Upper lobe of right lung (tissue), 1 donor: ENCODE measurements around the gene CAMTA1. TPM values are rescaled to one million over a fixed set of nuclear protein-coding genes. Genes with fewer than 3 reads are reported as not detected.

Source experiments
- ATAC-seq: fragments of 200-7000 bp; cut with Tn5 transposase; one replicate; pipeline ENCODE4 v1.9.1; 2020; ENCODE audit warnings: mild to moderate bottlenecking, moderate library complexity
- DNase-seq: peaks from one replicate; pipeline ENCODE4 v3.0.0-alpha.2; 2020
- H3K27ac ChIP-seq: fragments of 200-600 bp; one replicate; pipeline ENCODE4 v1.8.0; 2022
- H3K27me3 ChIP-seq: fragments of 200-600 bp; one replicate; pipeline ENCODE4 v1.8.0; 2022; ENCODE audit warnings: mild to moderate bottlenecking
- H3K36me3 ChIP-seq: fragments of 200-600 bp; one replicate; pipeline ENCODE4 v1.8.0; 2022
- H3K4me1 ChIP-seq: fragments of 200-600 bp; one replicate; pipeline ENCODE4 v1.8.0; 2022
- H3K4me3 ChIP-seq: fragments of 200-600 bp; one replicate; pipeline ENCODE4 v1.8.0; 2022; ENCODE audit warnings: mild to moderate bottlenecking
- H3K9me3 ChIP-seq: fragments of 200-600 bp; one replicate; pipeline ENCODE4 v1.8.0; 2022
- CTCF ChIP-seq: fragments of 200-600 bp; IDR thresholded peaks from one replicate; pipeline ENCODE4 v1.8.0; 2022; ENCODE audit warnings: antibody characterized with exemption
- intact Hi-C: fragments of 100-400 bp; cut with DNase I; formaldehyde crosslinking; loops from one replicate; pipeline ENCODE4 v1.11.0; 2022
- total RNA-seq: library from RNA; stranded (reverse); fragmentation: NEBNext Ultra II Directional; extraction: Animal tissue kit (Norgen Biotek cat#: 25700); gene quantifications from one replicate; pipeline ENCODE4 v1.2.1, GENCODE V29; 2021
- donor health status: DM: no; HTN: yes; CAD: no; lungs with severe emphysema.

Gene CAMTA1
- total RNA-seq, 1 donor from 2014 or later, result 63.4 TPM

GRCh38 chr1:7343882-7344281 lies 558.6 kb downstream of the CAMTA1 start:
- intact Hi-C loops, result no loop called here
- TF ChIP-seq CTCF, result no peak
- Histone ChIP-seq H3K36me3 (no peaks in the 10 kb centered on the region), H3K4me1 (no peaks in the 10 kb centered on the region), H3K9me3 (no peaks in the 10 kb centered on the region), H3K4me3 (no peak overlapping the region), H3K27me3 (no peaks in the 10 kb centered on the region), H3K27ac (no peak overlapping the region)
- DNase-seq (no peak), ATAC-seq (no peak)

DNA sequence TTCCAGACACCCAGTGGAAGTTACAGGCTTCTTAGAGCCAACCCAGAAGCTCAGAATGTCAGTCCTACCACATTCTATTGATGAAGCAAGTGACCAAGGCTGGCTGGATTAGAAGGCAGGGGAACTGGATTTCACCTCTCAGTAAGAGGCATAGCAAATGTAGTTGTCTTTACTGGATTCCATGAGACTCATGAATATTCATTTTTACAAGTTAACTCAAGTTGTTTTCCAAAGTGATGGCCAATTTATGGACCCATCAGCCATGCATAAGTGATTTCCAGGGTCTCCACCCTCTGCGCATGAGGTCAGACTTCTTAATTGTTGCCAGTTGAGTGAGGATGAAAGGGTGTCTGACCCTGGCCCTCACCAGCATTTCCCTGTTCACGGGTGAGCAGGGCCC lies 559.0 kb downstream of the CAMTA1 start:
- no peaks in the 10 kb centered on the region for H3K27me3 ChIP-seq
- no peak for TF ChIP-seq CTCF
- ATAC-seq, result no peak

DNA sequence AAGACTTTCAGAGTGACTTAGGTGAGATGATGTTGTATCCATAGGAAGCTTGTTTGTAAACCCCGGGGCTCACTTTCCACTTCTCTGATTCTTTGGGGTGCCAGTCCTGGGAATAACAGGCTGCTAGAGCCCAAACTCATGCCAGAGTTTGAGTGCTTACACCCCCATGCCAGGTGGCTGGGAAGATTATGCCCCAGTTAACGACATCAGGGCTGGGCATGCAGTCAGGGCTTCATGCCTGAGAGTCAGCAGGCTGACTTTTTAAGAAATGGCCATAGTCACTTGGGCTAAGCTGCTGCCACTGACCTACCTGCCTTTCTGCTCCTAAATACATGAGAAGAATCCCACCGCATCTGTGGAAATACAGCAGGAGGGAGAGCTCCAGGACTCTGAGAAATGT lies 560.3 kb downstream of the CAMTA1 start:
- no peak for TF ChIP-seq CTCF
- Histone ChIP-seq H3K27ac (no peak overlapping the region), H3K4me1 (no peaks in the 10 kb centered on the region), H3K27me3 (no peaks in the 10 kb centered on the region), H3K9me3 (no peaks in the 10 kb centered on the region), H3K4me3 (no peak overlapping the region), H3K36me3 (no peaks in the 10 kb centered on the region)
- ATAC-seq (no peak), DNase-seq (no peak)
- intact Hi-C loops, result no loop called here

More for the DNA sequence above, 559.0 kb downstream of the CAMTA1 start:
- intact Hi-C loops, result no loop called here
- H3K4me3 ChIP-seq, result no peak overlapping the region
- H3K9me3 ChIP-seq, result no peaks in the 10 kb centered on the region
- H3K36me3 ChIP-seq, result no peaks in the 10 kb centered on the region
- DNase-seq, result no peak
- H3K4me1 ChIP-seq, result no peaks in the 10 kb centered on the region
- H3K27ac ChIP-seq, result no peak overlapping the region

DNA sequence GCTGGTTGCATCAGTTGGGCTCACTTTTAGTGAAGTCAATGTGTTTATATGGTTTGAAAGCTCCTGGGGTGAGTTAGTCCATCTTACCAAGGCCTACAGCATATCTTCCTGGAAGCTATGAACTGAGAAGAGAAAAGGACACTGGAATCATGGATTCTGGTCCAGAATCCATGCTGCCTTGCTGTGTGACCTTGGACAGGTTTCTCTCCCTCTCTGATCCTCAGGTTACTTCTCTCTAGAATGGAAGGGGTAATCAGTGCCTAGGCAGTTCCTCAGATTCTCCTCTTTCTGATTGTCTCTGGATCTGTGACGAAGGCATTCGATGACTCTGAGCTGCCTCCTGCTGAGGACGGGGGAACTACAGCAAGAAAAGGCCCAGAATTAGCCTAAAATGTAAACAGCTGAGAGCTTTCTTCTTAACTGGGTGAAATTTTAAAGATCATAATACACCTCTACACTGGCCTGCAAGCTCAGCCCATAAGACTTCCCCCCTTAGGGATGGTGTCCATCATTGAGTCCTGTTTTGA lies 560.9 kb downstream of the CAMTA1 start:
- H3K27ac ChIP-seq, result no peak overlapping the region
- no peaks in the 10 kb centered on the region for H3K9me3 ChIP-seq
- intact Hi-C loops, result no loop called here

DNA sequence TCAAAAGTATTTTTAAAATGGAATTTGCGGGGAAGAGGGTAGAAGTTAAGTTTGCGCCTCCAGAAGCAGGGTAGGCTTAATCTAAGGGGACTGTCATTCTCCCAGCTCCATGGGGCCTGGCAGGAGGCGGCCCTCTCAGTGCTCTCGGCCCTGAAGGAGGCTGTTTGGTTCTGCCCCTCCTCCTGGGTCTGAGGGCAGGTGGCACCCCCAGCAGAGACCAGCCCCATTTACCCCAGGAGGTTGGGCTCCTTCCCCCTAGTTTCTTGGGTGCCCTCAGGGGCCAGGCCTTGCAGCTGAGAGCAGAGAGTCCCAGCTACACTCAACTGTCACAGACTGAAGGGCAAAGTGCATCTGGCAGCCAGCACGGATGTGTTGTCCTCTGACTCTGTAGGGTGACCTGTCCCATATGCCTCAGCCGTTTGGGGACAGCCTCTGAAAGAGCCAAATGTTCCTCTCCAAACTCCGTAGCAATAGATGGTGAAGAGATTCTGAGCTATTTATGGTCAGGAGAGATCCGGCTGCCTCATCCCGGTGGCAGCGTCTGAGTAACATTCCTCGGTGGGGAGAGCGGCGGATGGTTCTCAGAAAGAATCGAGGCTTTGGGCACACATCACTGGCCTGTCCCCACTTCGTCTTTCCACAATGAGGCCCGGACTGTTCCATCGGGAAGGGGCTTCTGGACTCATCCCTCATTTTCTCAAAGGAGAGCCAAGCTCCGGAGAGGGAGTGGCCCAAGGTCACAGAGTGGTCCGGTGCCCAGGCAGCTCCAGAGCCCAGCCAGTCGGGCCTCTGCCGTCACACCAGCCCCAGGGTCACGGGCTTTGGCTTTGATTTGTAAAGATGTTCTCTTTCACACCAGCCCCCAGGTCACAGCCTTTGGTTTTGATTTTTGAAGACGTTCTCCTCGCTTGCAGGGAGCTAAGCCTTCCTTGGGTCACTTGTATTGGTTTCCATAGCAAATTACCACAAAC lies 561.6 kb downstream of the CAMTA1 start:
- ATAC-seq (no peak), DNase-seq (no peak)
- Histone ChIP-seq H3K36me3 (no peaks in the 10 kb centered on the region), H3K27ac (no peak overlapping the region), H3K27me3 (no peaks in the 10 kb centered on the region), H3K9me3 (no peaks in the 10 kb centered on the region), H3K4me3 (no peak overlapping the region), H3K4me1 (no peaks in the 10 kb centered on the region)
- intact Hi-C loops, result no loop called here
- no peak for TF ChIP-seq CTCF

More for the DNA sequence above, 560.9 kb downstream of the CAMTA1 start:
- no peak for TF ChIP-seq CTCF
- H3K36me3 ChIP-seq, result no peaks in the 10 kb centered on the region
- DNase-seq, result no peak
- no peak overlapping the region for H3K4me3 ChIP-seq
- no peaks in the 10 kb centered on the region for H3K4me1 ChIP-seq
- H3K27me3 ChIP-seq, result no peaks in the 10 kb centered on the region
- ATAC-seq, result no peak
